Endothelial cell of umbilical vein (primary cell): ENCODE measurements around the gene TNFSF9. TPM values are rescaled to one million over a fixed set of nuclear protein-coding genes. Genes with fewer than 3 reads are reported as not detected.

Experiments used
- BruUV-seq: library from RNA; stranded (reverse); fragments of 400-500 nt; replicated peaks from 2 replicates; lab custom pipeline; 2021; lab: Mats Ljungman, UMichigan
- CTCF ChIA-PET: fragments of 300-600, 350-600 bp; sonication (Branson Sonifier 250); formaldehyde crosslinking; loops from one replicate; lab custom pipeline; 2021; ENCODE audit warnings: antibody characterized with exemption, inconsistent platforms; lab: Charles Lee
- POLR2A ChIA-PET: fragments of 300-600, 350-600 bp; sonication (Branson Sonifier 250); formaldehyde crosslinking; loops from one replicate; lab custom pipeline; 2021; ENCODE audit warnings: antibody characterized with exemption, inconsistent platforms; lab: Charles Lee
- DNase-seq: peaks from one replicate; pipeline ENCODE4 v3.0.0-alpha.2; 2011; ENCODE audit warnings: low read depth, low spot score
- FAIRE-seq: peaks from 2 replicates; lab custom pipeline; 2011; peaks lifted over from hg19 to GRCh38; lab: Jason Lieb, UNC
- H2AFZ ChIP-seq: 2 replicates; pipeline ENCODE4 v1.6.0; 2012; ENCODE audit warnings: low read depth, low read length, control low read depth, inconsistent platforms
- H3K27ac ChIP-seq: 2 replicates; pipeline ENCODE4 v1.5.1; 2011; ENCODE audit warnings: low read depth, mild to moderate bottlenecking, control low read depth, low read length, moderate library complexity; ENCODE audit not compliant: insufficient read depth
- H3K27me3 ChIP-seq, 2 experiments: 2 replicates each; pipeline versions ENCODE4 v1.6.0 to v1.6.1; 2011; ENCODE audit warnings: low read length in 2 of 2, mixed read lengths in 1 of 2; ENCODE audit not compliant: control insufficient read depth in 2 of 2, insufficient read depth in 2 of 2
- H3K36me3 ChIP-seq, 2 experiments: 2 replicates in 1 of 2; 3 replicates in 1 of 2; pipeline ENCODE4 v1.5.1; 2011; ENCODE audit warnings: low read length in 2 of 2, mild to moderate bottlenecking in 1 of 2, moderate library complexity in 1 of 2; ENCODE audit not compliant: control insufficient read depth in 2 of 2, insufficient read depth in 2 of 2; ENCODE audit errors: extremely low read depth in 1 of 2
- H3K4me1 ChIP-seq: 3 replicates; pipeline ENCODE4 v1.5.1; 2011; ENCODE audit warnings: mild to moderate bottlenecking, low read length; ENCODE audit not compliant: control insufficient read depth, insufficient read depth; ENCODE audit errors: extremely low read depth
- H3K4me2 ChIP-seq: 2 replicates; pipeline ENCODE4 v1.6.1; 2011; ENCODE audit warnings: low read length, control low read depth, mixed read lengths; ENCODE audit not compliant: insufficient read depth
- H3K4me3 ChIP-seq, 3 experiments: fragments of 200-600 bp in 1 of 3; sonication (generic), shearing (Covaris generic) in 1 of 3; replicated peaks in 1 of 3; 2 replicates each; pipeline ENCODE4 v1.5.1; 2011 to 2016; ENCODE audit warnings: control low read depth in 3 of 3, low read length in 3 of 3, mild to moderate bottlenecking in 2 of 3, inconsistent platforms in 1 of 3, low read depth in 1 of 3, moderate library complexity in 1 of 3; ENCODE audit not compliant: insufficient read depth in 1 of 3
- H3K79me2 ChIP-seq: 2 replicates; pipeline ENCODE4 v1.6.0; 2012; ENCODE audit warnings: low read length, inconsistent platforms; ENCODE audit not compliant: control insufficient read depth, insufficient read depth
- H3K9ac ChIP-seq: replicated peaks from 2 replicates; pipeline ENCODE3; 2011; ENCODE audit warnings: low read length, control low read depth; ENCODE audit not compliant: insufficient read depth; ENCODE audit errors: extremely low read depth
- H3K9me1 ChIP-seq: replicated peaks from 3 replicates; pipeline ENCODE4 v1.6.0; 2011; ENCODE audit warnings: mild to moderate bottlenecking, low read length; ENCODE audit not compliant: control insufficient read depth, insufficient read depth; ENCODE audit errors: extremely low read depth
- H3K9me3 ChIP-seq: replicated peaks from 2 replicates; pipeline ENCODE4 v1.5.1; 2012; ENCODE audit warnings: low read length, inconsistent platforms; ENCODE audit not compliant: control insufficient read depth, insufficient read depth
- H4K20me1 ChIP-seq: replicated peaks from 2 replicates; pipeline ENCODE3; 2011; ENCODE audit warnings: mild to moderate bottlenecking, low read length; ENCODE audit not compliant: control insufficient read depth, insufficient read depth; ENCODE audit errors: extremely low read depth
- CTCF ChIP-seq, 2 donors: IDR thresholded peaks; 1 replicate in 1 of 2; 2 replicates in 1 of 2; pipeline ENCODE4 v1.5.1; 2011; ENCODE audit warnings: low read length in 2 of 2, mild to moderate bottlenecking in 2 of 2, moderate library complexity in 2 of 2, control low read depth in 1 of 2, inconsistent platforms in 1 of 2, low read depth in 1 of 2; ENCODE audit not compliant: insufficient read depth in 1 of 2; ENCODE audit errors: extremely low read depth in 1 of 2
- EZH2 ChIP-seq: IDR thresholded peaks from 2 replicates; pipeline ENCODE4 v1.6.1; 2012; ENCODE audit warnings: borderline replicate concordance, low read depth, mild to moderate bottlenecking, moderate library complexity, low read length, inconsistent platforms; ENCODE audit not compliant: severe bottlenecking
- FOS ChIP-seq: IDR thresholded peaks from 2 replicates; pipeline ENCODE4 v1.6.1; 2011; ENCODE audit warnings: mild to moderate bottlenecking, low read length, moderate library complexity, borderline replicate concordance; ENCODE audit not compliant: insufficient read depth
- GATA2 ChIP-seq: IDR thresholded peaks from 2 replicates; pipeline ENCODE4 v1.7.0; 2011; ENCODE audit warnings: low read depth, mild to moderate bottlenecking, moderate library complexity, mixed read lengths, low read length; ENCODE audit not compliant: insufficient read length, insufficient read depth
- MYC ChIP-seq: IDR thresholded peaks from one replicate; pipeline ENCODE4 v1.6.1; 2011; ENCODE audit warnings: mild to moderate bottlenecking, low read depth, low read length
- POLR2A ChIP-seq: IDR thresholded peaks from 2 replicates; pipeline ENCODE4 v1.6.1; 2012; ENCODE audit warnings: low read depth, mild to moderate bottlenecking, control low read depth, low read length
- dilution Hi-C: fragments of 300-500 bp; cut with MboI; formaldehyde crosslinking; loops from one replicate; pipeline ENCODE4 v1.15.0; 2019; ENCODE audit warnings: low sequenced_read_pairs; ENCODE audit not compliant: extremely low pct_ligation_motif_present
- intact Hi-C: fragments of 100-400 bp; cut with micrococcal nuclease; formaldehyde crosslinking; loops from one replicate; pipeline ENCODE4 v1.10.0; 2022
- polyA plus RNA-seq, 4 experiments: library from polyadenylated mRNA; depleted of rRNA in 3 of 4; stranded (reverse) in 3 of 4; unstranded in 1 of 4; fragments of >200 nt; gene quantifications; 2 replicates each; pipeline versions ENCODE4 v1.2.1 to v1.2.3, GENCODE V29; 2011 to 2012; ENCODE audit warnings: missing spikeins in 1 of 4
- total RNA-seq: library from RNA; stranded (reverse); gene quantifications from 2 replicates; pipeline ENCODE4 v1.2.3, GENCODE V29; 2021

Gene TNFSF9
- total and polyA plus RNA-seq, 2 donors (not counting 3 experiments of a cell fraction or from before 2014, with no cell fraction given): 0.52 to 0.53 TPM

DNA sequence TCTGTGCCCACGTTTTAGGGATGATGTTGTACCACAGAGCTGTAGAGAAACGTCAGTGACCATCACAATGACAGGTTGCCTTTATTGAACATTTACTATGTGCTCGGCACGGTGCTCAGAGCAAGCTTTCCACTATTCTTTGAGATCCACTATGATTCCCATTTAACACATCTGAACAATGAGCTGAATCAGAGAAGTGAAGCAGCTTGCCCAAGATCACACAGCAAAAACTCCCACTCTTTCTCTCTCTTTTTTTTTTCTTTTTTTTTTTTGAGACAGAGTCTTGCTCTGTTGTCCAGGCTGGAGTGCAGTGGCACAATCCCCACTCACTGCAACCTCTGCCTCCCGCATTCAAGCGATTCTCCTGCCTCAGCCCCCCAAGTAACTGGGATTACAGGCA, 8.1 kb upstream of the TNFSF9 start:
- Histone ChIP-seq H3K9ac (no peak overlapping the region), H3K36me3 (no peaks in the 10 kb centered on the region), H3K4me1 (peaks cover 4% of the 10 kb centered on the region), H3K4me2 (no peak overlapping the region), H4K20me1 (no peaks in the 10 kb centered on the region), H3K4me3 (no peak overlapping the region), H3K9me3 (no peaks in the 10 kb centered on the region), H3K27ac (no peak overlapping the region), H3K79me2 (no peaks in the 10 kb centered on the region), H3K9me1 (no peaks in the 10 kb centered on the region), H2AFZ (no peak overlapping the region), H3K27me3 (no peaks in the 10 kb centered on the region)
- no peak for DNase-seq
- dilution Hi-C loops (no loop called here), intact Hi-C loops (no loop called here)
- POLR2A ChIA-PET: interaction anchor here (0.6 kb wide), 1 partner anchor 547 kb away, joined by 3 read pairs; the partner anchor contains the start of gene ZNF557
- FAIRE-seq: no peak
- BruUV-seq: no TSS peak
- no peak for TF ChIP-seq CTCF (IDR thresholded peaks at IDR 0.05; ENCODE audit: extremely low read depth in 1 of 2, insufficient read depth in 1 of 2, low read depth in 1 of 2, low read length in 2 of 2)
- TF ChIP-seq POLR2A: no peak
- TF ChIP-seq MYC: no peak
- no peak for TF ChIP-seq GATA2
- no peak for TF ChIP-seq FOS
- no peak for TF ChIP-seq EZH2
- CTCF ChIA-PET: interaction anchor here (7.3 kb wide), 1 partner anchor 109 kb away, joined by 100 read pairs; no protein-coding TSS in a partner anchor
